Measurements from ENCODE around the gene TRPM4. TPM values are rescaled to one million over a fixed set of nuclear protein-coding genes. Genes with fewer than 3 reads are reported as not detected.

TRPM4 gene
- total and polyA plus RNA-seq, 10 donors, result 3.3 to 28.7 (median 11.9) TPM

GRCh38 chr19:49161987-49162386 is 4.4 kb downstream of the TRPM4 start:
- Histone ChIP-seq H3K4me3 (no peak overlapping the region), H3K4me1 (peaks cover 3 to 16% (median 14%) of the 10 kb centered on the region in 6 donors), H3K9me3 (no peaks in the 10 kb centered on the region), H3K27me3 (replicated peaks in 1 of 7) (peaks cover 0 to 41% (median 10%) of the 10 kb centered on the region in 7 donors), H3K36me3 (no peaks in the 10 kb centered on the region), H3K27ac (no peak overlapping the region)
- TF ChIP-seq POLR2A (IDR thresholded peaks at IDR 0.05) (no peak), CTCF (IDR thresholded peaks at IDR 0.05 in 8 of 11, conservative IDR thresholded peaks at IDR 0.05 in 3 of 11) (no peak), POLR2AphosphoS5 (IDR thresholded peaks at IDR 0.05) (no peak)
- no peak for DNase-seq
- WGBS, 5 donors, result 50 to 76% (median 59%) methylated on average over 4 of the region's 4 CpGs
- intact Hi-C loops (cut with DNase I; ENCODE audit: low total_unique reads), result no loop called here

GRCh38 chr19:49165111-49165750 is 7.6 kb downstream of the TRPM4 start:
- no peak overlapping the region for H3K27ac ChIP-seq
- peaks cover 0 to 19% (median 3%) of the 10 kb centered on the region in 7 donors for H3K27me3 ChIP-seq (replicated peaks in 1 of 7)
- 76 to 90% (median 78%) methylated on average over 24 of the region's 24 CpGs for WGBS, 5 donors
- DNase-seq, result no peak
- intact Hi-C loops (cut with DNase I; ENCODE audit: low total_unique reads), result no loop called here
- no peaks in the 10 kb centered on the region for H3K4me1 ChIP-seq
- H3K9me3 ChIP-seq, result no peaks in the 10 kb centered on the region
- no peak overlapping the region for H3K4me3 ChIP-seq
- TF ChIP-seq CTCF (IDR thresholded peaks at IDR 0.05 in 8 of 11, conservative IDR thresholded peaks at IDR 0.05 in 3 of 11) (no peak), POLR2AphosphoS5 (IDR thresholded peaks at IDR 0.05) (no peak), POLR2A (IDR thresholded peaks at IDR 0.05) (no peak)
- H3K36me3 ChIP-seq, result peaks cover 0 to 23% (median 0%) of the 10 kb centered on the region in 6 donors

- Histone ChIP-seq H3K36me3 (peaks cover 0 to 26% (median 0%) of the 10 kb centered on the region in 6 donors), H3K9me3 (no peaks in the 10 kb centered on the region), H3K27me3 (replicated peaks in 1 of 7) (peaks cover 0 to 19% (median 3%) of the 10 kb centered on the region in 7 donors), H3K4me1 (no peaks in the 10 kb centered on the region), H3K4me3 (no peak overlapping the region), H3K27ac (no peak overlapping the region)
- DNase-seq, result no peak
- TF ChIP-seq POLR2AphosphoS5 (IDR thresholded peaks at IDR 0.05), result no peak
- TF ChIP-seq POLR2A (IDR thresholded peaks at IDR 0.05), result no peak
- intact Hi-C loops (cut with DNase I; ENCODE audit: low total_unique reads), result no loop called here
- WGBS, 5 donors, result 61 to 84% (median 70%) methylated on average over 10 to 30 of the region's 30 CpGs
These were observed 8.3 kb downstream of the TRPM4 start for GRCh38 chr19:49165865-49166301.

GRCh38 chr19:49167857-49168409 is 10.3 kb downstream of the TRPM4 start:
- peaks cover 0 to 14% (median 0%) of the 10 kb centered on the region in 7 donors for H3K27me3 ChIP-seq (replicated peaks in 1 of 7)
- no peaks in the 10 kb centered on the region for H3K9me3 ChIP-seq
- no peak overlapping the region for H3K27ac ChIP-seq
- peaks cover 0 to 46% (median 8%) of the 10 kb centered on the region in 6 donors for H3K36me3 ChIP-seq
- H3K4me3 ChIP-seq, result no peak overlapping the region
- DNase-seq, result no peak
- no peaks in the 10 kb centered on the region for H3K4me1 ChIP-seq
- intact Hi-C loops (cut with DNase I; ENCODE audit: low total_unique reads), result no loop called here
- WGBS, 5 donors, result 84 to 97% (median 89%) methylated on average over 16 to 25 of the region's 25 CpGs
- TF ChIP-seq POLR2A (IDR thresholded peaks at IDR 0.05) (no peak), CTCF (IDR thresholded peaks at IDR 0.05 in 8 of 11, conservative IDR thresholded peaks at IDR 0.05 in 3 of 11) (no peak), POLR2AphosphoS5 (IDR thresholded peaks at IDR 0.05) (no peak)
